ENCODE results near the gene PCSK2.

Gene PCSK2

DNA sequence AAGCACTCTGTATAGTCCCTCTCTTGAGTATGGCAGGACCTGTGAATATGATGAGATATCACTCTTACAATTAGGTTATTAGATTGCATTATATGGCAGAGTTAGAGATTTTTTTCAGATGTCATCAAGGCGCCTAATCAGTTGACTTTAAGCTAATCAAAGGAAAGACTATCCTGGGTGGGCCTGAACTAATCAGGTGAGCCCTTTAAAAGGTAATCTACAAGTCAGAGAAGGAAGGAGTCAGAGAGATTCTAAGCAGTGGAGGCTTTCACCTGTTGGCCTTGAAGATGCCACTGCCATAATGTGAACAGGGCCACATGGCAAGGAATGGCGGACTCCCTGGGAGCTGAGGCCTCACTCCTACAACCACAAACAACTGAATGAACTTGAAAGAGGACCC lies 152.8 kb downstream of the PCSK2 start:
- Mint-ChIP-seq H3K9me3 (no peaks in the 10 kb centered on the region), H3K27ac (no peak overlapping the region), H3K4me1 (ENCODE audit: low read depth) (no peaks in the 10 kb centered on the region), H3K27me3 (no peaks in the 10 kb centered on the region), H3K36me3 (ENCODE audit: low read depth) (no peaks in the 10 kb centered on the region), H3K4me3 (no peak overlapping the region)
- no peak for DNase-seq

GRCh38 chr20:17380801-17381200 lies 154.0 kb downstream of the PCSK2 start:
- Mint-ChIP-seq H3K9me3 (no peaks in the 10 kb centered on the region), H3K27me3 (peaks cover 7% of the 10 kb centered on the region), H3K4me3 (no peak overlapping the region), H3K27ac (no peak overlapping the region), H3K36me3 (ENCODE audit: low read depth) (no peaks in the 10 kb centered on the region), H3K4me1 (ENCODE audit: low read depth) (no peaks in the 10 kb centered on the region)
- DNase-seq: no peak

GRCh38 chr20:17381724-17382123 lies 154.9 kb downstream of the PCSK2 start:
- Mint-ChIP-seq H3K27ac (no peak overlapping the region), H3K36me3 (ENCODE audit: low read depth) (no peaks in the 10 kb centered on the region), H3K27me3 (peaks cover 7% of the 10 kb centered on the region), H3K9me3 (no peaks in the 10 kb centered on the region), H3K4me1 (ENCODE audit: low read depth) (no peaks in the 10 kb centered on the region), H3K4me3 (no peak overlapping the region)
- DNase-seq: no peak

GRCh38 chr20:17385798-17386197 lies 159.0 kb downstream of the PCSK2 start:
- H3K9me3 Mint-ChIP-seq: no peaks in the 10 kb centered on the region
- H3K4me1 Mint-ChIP-seq (ENCODE audit: low read depth): no peaks in the 10 kb centered on the region
- no peak overlapping the region for H3K27ac Mint-ChIP-seq
- no peak for DNase-seq
- no peaks in the 10 kb centered on the region for H3K36me3 Mint-ChIP-seq (ENCODE audit: low read depth)
- no peak overlapping the region for H3K4me3 Mint-ChIP-seq
- H3K27me3 Mint-ChIP-seq: peaks cover 7% of the 10 kb centered on the region

DNA sequence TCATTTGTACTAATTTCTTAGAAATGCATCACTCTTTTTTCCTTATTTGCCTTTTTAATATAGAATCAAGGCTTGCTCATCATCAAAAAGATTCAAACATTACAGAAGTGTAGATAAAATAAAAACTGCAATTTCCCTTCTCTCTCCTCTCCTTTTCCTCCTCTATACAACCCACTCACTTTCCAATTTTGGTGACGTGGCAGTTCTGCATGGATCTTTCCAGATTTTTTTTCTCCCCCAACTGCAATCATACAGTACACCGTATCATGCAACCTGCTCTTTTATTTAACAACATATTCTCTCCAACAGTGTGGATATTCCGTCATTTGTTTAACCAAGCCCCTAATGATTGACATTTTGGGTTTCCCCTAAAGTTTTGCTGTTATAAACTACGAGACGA lies 163.8 kb downstream of the PCSK2 start:
- no peak for DNase-seq
- H3K27ac Mint-ChIP-seq: no peak overlapping the region
- H3K4me1 Mint-ChIP-seq (ENCODE audit: low read depth): no peaks in the 10 kb centered on the region
- no peaks in the 10 kb centered on the region for H3K36me3 Mint-ChIP-seq (ENCODE audit: low read depth)
- no peak overlapping the region for H3K4me3 Mint-ChIP-seq
- H3K27me3 Mint-ChIP-seq: no peaks in the 10 kb centered on the region
- H3K9me3 Mint-ChIP-seq: no peaks in the 10 kb centered on the region

DNA sequence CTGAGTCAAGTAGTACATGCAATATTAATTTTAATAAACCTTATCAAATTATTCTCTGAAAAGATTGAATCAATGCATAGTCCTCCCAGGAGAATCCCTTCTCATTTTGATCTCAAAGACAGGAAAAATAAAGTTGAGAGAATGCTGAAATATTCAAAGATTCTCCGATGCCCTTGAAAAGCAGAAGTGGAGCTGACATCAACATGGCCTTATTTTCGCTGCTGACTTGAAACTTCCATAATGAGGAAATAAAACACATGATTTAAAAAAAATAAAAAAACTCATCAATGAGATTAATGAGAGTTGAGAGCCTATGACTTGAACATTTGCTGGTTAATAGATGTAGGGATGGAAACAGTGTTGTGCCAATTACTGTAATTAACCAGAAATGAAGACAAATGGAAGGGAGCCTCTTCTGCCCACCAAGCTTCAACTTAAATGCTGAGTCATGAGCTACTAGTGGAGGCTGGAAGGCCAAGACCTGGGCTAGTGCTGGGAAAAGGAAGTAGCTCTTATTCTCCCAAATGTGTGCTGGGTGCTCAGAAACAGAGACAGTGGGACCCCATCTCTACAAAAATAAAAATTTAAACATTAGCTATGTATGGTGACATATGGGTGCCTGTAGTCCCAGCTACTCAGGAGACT lies 164.4 kb downstream of the PCSK2 start:
- Mint-ChIP-seq H3K27ac (no peak overlapping the region), H3K36me3 (ENCODE audit: low read depth) (no peaks in the 10 kb centered on the region), H3K27me3 (peaks cover 3% of the 10 kb centered on the region), H3K9me3 (no peaks in the 10 kb centered on the region), H3K4me1 (ENCODE audit: low read depth) (no peaks in the 10 kb centered on the region), H3K4me3 (no peak overlapping the region)
- no peak for DNase-seq

- no peak for DNase-seq
- Mint-ChIP-seq H3K36me3 (ENCODE audit: low read depth) (no peaks in the 10 kb centered on the region), H3K27ac (no peak overlapping the region), H3K4me3 (no peak overlapping the region), H3K27me3 (peaks cover 5% of the 10 kb centered on the region), H3K9me3 (no peaks in the 10 kb centered on the region), H3K4me1 (ENCODE audit: low read depth) (no peaks in the 10 kb centered on the region)
These were observed 167.6 kb downstream of the PCSK2 start for GRCh38 chr20:17394411-17394810.

DNA sequence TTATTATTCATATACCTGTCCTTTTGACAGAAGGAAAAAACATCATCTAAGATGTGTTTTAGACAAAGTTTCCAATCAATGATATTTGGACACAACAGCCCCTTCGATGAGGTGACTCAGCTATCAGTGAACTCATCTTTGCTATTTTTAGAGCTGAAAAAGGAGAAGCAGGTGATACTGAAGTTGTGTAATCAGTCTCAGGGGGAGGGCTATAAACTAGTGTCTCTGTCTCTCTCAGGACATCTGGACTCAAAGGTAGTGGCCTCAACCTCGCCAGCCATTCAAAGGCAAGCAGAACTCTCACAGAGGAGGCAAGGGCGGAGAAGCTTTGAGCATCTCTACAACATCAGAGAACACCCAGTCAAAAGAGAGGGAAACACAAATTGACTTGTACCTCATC lies 168.9 kb downstream of the PCSK2 start:
- Mint-ChIP-seq H3K4me1 (ENCODE audit: low read depth) (no peaks in the 10 kb centered on the region), H3K36me3 (ENCODE audit: low read depth) (no peaks in the 10 kb centered on the region), H3K27me3 (peaks cover 7% of the 10 kb centered on the region)

GRCh38 chr20:17399303-17399985 lies 172.6 kb downstream of the PCSK2 start:
- Mint-ChIP-seq H3K4me3 (no peak overlapping the region), H3K36me3 (ENCODE audit: low read depth) (no peaks in the 10 kb centered on the region), H3K9me3 (no peaks in the 10 kb centered on the region), H3K4me1 (ENCODE audit: low read depth) (no peaks in the 10 kb centered on the region), H3K27me3 (peaks cover 15% of the 10 kb centered on the region), H3K27ac (no peak overlapping the region)
- DNase-seq: no peak

More for the DNA sequence above, 168.9 kb downstream of the PCSK2 start:
- no peak overlapping the region for H3K27ac Mint-ChIP-seq
- no peak overlapping the region for H3K4me3 Mint-ChIP-seq
- DNase-seq: no peak
- no peaks in the 10 kb centered on the region for H3K9me3 Mint-ChIP-seq

DNA sequence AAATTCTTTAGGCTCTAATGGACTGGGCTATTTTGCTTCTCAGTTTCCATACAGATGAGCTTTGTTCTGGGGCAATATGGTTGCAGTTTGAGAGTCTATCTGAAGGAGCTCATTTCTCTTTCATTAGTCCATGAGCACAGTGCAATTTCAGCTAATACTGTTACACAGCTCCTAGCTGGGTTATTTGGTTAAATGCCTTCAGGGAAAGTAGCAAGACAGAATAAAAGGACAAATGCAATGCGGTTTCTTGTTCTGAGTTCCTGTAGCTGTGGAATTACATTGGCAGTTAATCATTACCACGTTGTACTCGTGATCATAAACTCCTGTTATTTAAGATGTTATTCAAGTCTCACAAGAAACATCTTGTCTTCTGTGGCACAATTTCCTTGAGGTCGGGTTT lies 176.6 kb downstream of the PCSK2 start:
- no peaks in the 10 kb centered on the region for H3K36me3 Mint-ChIP-seq (ENCODE audit: low read depth)
- H3K27me3 Mint-ChIP-seq: peaks cover 16% of the 10 kb centered on the region
- H3K4me1 Mint-ChIP-seq (ENCODE audit: low read depth): no peaks in the 10 kb centered on the region
- H3K9me3 Mint-ChIP-seq: no peaks in the 10 kb centered on the region
- H3K27ac Mint-ChIP-seq: no peak overlapping the region
- DNase-seq: no peak
- no peak overlapping the region for H3K4me3 Mint-ChIP-seq

- Mint-ChIP-seq H3K36me3 (ENCODE audit: low read depth) (no peaks in the 10 kb centered on the region), H3K4me3 (no peak overlapping the region), H3K9me3 (no peaks in the 10 kb centered on the region), H3K27me3 (peaks cover 14% of the 10 kb centered on the region), H3K27ac (no peak overlapping the region), H3K4me1 (ENCODE audit: low read depth) (no peaks in the 10 kb centered on the region)
- no peak for DNase-seq
These were observed 179.3 kb downstream of the PCSK2 start for GRCh38 chr20:17406051-17406590.

DNA sequence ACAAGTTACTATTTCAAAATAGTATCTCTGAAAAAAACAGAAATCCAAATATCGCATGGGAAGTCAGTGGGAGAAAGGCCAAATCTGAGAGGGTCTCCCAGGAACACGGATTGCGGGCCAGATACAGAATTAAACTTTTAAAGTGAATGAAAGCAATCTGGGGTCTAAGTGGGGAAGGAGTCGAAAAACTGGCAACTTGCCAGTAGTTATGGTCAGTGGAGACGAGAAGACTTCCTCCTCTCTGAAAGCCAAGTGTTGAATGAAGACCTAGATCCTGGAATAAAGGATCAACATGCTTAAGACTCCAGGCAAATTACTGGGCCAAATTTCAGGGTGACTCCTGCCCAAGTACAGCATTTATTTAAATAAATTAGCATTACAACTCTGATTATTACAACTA lies 180.7 kb downstream of the PCSK2 start:
- Mint-ChIP-seq H3K27me3 (peaks cover 14% of the 10 kb centered on the region), H3K9me3 (no peaks in the 10 kb centered on the region), H3K4me1 (ENCODE audit: low read depth) (no peaks in the 10 kb centered on the region), H3K4me3 (no peak overlapping the region), H3K36me3 (ENCODE audit: low read depth) (no peaks in the 10 kb centered on the region), H3K27ac (no peak overlapping the region)
- no peak for DNase-seq

GRCh38 chr20:17417225-17417624 lies 190.4 kb downstream of the PCSK2 start:
- Mint-ChIP-seq H3K27me3 (peaks cover 19% of the 10 kb centered on the region), H3K27ac (no peak overlapping the region), H3K4me1 (ENCODE audit: low read depth) (no peaks in the 10 kb centered on the region), H3K9me3 (peaks cover 4% of the 10 kb centered on the region), H3K4me3 (no peak overlapping the region), H3K36me3 (ENCODE audit: low read depth) (no peaks in the 10 kb centered on the region)
- no peak for DNase-seq

GRCh38 chr20:17418737-17419136 lies 191.9 kb downstream of the PCSK2 start:
- Mint-ChIP-seq H3K27ac (no peak overlapping the region), H3K9me3 (peaks cover 4% of the 10 kb centered on the region), H3K4me1 (ENCODE audit: low read depth) (no peaks in the 10 kb centered on the region), H3K27me3 (peaks cover 19% of the 10 kb centered on the region), H3K4me3 (no peak overlapping the region), H3K36me3 (ENCODE audit: low read depth) (no peaks in the 10 kb centered on the region)
- no peak for DNase-seq

DNA sequence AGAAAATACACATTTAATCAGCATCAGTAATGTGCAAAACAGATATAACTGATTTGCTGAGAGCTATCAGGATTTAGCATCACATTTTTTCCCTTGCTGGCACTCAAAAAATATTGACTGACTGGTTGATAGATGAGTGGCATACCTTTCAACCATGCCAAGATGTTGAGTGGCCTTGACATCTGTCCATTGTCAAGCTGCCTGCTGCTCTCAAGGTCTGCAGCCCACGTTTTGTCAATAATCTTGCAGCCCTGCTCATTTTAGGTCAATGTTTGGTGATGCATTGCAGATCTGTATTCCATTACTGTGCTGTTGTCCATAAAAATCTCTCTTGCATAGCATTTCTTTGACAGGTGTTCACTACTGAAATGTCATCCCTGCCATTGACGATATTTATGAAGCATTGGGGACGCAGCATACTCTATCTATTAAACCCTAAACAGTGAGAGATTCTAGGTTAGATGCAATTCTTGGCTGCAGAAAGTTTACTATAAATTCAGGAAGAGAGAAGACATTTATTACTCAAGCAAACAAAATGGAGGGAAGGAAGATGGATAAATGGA lies 192.7 kb downstream of the PCSK2 start:
- peaks cover 19% of the 10 kb centered on the region for H3K27me3 Mint-ChIP-seq
- DNase-seq: no peak

More for the DNA sequence above, 192.7 kb downstream of the PCSK2 start:
- Mint-ChIP-seq H3K27ac (no peak overlapping the region), H3K4me1 (ENCODE audit: low read depth) (no peaks in the 10 kb centered on the region), H3K36me3 (ENCODE audit: low read depth) (no peaks in the 10 kb centered on the region), H3K4me3 (no peak overlapping the region), H3K9me3 (peaks cover 4% of the 10 kb centered on the region)

All from activated T-cell treated with anti-CD3 and anti-CD28 coated beads, Interleukin-2, amount 50 U/mL, for 24 hours (primary cell).